HL-60/S4 treated with retinoic acid at 250 ng/mL for 4 days and 3 days (cell line): ENCODE results near the gene KMT2E.

Experiments
- in situ Hi-C: fragments of 300-500 bp; cut with MboI; formaldehyde crosslinking; loops from 2 replicates; pipeline ENCODE4 v1.7.0; 2022; ENCODE audit warnings: low sequenced_read_pairs

The KMT2E gene

DNA sequence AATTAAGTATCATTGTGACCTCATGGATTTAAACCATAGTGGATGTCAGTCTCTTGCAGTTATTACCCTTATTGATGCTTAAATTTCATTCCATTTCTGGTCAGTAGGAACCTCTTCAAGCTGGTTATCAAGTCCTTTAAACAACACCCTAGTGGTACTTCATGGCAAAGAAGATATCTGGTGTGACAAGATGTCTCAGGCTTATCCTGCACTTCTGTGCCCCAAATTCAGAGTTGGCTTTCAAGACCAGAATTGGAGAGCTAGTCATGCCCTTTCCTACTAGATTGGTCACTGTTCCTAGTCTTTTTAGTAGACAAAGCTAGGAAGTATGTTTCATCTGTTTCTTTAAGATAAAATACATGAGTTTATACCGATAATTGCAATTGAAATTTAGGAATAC, 54.9 kb downstream of the KMT2E start:
- in situ Hi-C loops, result no loop called here

DNA sequence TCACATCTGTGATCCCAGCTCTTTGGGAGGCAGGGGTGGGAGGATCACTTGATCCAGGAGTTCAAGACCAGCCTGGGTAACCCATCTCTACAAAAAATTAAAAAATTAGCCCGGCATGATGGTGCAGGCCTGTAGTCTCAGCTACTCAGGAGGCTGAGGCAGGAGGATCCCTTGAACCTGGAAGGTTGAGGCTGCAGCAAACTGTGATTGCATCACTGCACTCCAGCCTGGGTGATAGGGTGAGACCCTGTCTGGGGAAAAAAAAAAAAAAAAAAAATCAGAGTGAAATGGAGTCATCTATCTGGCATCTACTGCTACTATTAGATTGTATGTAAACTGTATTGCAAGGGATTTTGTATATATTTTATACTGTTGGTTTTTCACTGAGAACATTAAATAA, 59.1 kb downstream of the KMT2E start:
- in situ Hi-C loops, result no loop called here

DNA sequence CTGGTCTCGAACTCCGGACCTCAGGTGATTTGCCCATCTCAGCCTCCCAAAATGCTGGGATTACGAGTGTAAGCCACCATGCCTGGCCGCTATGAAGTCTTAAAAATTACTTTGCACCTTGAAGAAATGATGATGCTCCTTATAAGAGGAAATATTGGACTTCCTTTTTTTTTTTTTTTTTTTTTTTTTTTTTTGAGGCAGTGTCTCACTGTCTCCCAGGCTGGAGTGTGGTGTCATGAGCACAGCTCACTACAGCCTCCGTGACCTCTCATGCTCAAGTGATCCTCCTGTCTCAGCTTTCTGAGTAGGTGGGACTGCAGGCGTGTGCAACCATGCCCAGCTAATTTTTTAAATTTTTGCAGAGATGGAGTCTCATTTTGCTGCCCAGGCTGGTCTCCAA, 65.3 kb downstream of the KMT2E start:
- in situ Hi-C loops, result no loop called here

DNA sequence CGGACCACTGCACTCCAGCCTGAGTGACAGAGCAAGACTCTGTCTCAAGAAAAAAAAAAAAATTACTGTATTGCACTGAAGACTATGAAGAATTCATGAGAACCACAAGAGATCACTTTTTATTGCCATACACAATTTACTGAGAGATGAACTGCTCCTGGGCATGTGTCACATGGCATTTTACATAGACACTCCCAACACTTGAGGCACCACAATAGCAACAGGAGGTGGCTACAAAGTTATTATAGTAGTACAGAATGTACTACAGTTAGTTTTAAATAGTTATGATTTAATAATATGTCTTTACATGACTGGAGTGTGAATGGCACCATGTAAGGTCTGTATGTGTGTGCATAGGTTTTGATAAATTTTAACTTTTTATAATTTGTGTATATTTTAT, 70.6 kb downstream of the KMT2E start:
- in situ Hi-C loops, result no loop called here

DNA sequence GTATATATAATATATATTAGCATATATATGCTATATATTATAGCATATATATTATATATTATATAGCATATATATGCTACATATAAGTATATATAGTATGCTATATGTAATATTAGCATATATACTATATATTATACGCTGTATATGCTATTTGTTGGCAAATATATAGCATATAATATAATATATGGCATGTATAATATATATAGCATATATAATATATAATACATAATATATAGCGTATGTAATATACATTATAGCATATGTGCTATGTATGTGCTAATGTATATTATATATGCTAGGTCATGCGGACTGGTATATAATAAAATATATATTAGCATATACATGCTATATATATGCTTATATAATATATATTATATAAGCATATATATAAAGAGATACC, 72.8 kb downstream of the KMT2E start:
- in situ Hi-C loops, result no loop called here

DNA sequence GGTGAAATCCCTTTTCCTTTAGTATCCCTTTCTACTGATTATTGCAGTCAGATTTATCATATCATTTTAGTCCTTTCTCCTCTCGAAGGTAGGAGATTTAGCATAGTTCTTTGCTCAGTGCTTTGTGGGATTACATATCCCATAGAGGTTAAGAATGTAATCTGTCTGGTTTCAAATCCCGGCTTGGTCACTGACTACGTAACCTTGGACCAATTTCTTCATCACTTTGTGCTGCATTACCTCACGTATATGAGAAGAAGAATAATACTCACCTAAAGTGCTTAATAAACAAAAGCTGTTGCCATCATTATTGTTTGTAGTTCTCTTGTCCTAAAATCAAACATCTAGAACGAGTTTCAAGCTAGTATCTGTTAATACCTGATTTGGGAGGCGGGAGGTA, 74.0 kb downstream of the KMT2E start:
- in situ Hi-C loops, result no loop called here

DNA sequence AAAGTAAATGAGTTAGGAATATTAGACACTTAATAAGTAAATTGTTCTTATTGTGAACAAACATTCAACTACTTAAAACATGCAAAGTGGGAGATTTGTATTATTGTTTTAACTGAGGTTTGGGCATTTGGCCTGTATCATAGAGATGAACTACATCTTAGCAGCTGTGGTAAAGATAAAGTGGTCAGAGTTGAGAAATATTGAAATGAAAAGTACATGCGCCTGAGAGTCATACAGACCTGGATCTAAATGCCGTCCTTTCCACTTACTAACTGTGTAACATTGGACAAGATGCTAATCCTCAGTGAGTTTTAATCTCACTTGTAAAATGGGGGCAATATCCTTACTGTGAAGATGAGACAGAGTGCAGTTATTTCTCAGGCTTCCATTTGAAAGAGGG, 74.5 kb downstream of the KMT2E start:
- in situ Hi-C loops, result no loop called here

DNA sequence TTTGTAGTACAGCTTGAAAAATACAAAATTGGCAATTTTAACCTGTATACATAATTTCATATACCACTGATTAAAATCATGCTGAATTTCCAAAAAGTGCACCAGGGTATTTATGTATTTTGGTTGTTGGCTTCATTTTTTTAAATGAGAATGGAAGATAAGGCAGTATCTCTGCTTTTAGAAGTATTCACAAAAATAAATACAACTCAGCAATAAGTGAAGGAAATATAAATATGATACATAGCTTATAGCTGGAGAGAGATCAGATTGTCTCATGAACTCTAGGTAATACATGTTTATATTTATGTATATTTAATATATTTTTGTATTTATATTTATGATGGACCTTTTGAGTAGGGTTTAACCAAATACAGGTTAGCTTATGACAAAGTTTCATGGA, 81.0 kb downstream of the KMT2E start:
- in situ Hi-C loops, result no loop called here

DNA sequence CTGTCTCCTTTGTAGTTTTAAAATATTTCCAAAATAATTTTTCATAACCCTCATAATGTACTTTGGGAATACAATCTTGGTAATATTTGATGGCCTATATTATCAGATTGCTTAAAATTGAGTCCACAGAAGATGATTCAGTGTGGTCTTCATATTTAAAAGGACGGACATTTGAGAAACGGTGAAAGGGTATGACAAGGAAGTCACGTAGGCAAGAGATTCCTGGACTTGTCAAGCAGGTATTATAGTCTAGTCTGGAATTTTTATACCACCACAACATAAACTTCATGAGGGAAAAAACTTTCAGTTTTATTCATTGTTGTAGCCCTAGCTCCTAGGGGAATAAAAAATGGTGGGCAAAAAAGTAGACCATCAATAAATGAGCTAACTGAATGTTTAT, 82.3 kb downstream of the KMT2E start:
- in situ Hi-C loops, result no loop called here

DNA sequence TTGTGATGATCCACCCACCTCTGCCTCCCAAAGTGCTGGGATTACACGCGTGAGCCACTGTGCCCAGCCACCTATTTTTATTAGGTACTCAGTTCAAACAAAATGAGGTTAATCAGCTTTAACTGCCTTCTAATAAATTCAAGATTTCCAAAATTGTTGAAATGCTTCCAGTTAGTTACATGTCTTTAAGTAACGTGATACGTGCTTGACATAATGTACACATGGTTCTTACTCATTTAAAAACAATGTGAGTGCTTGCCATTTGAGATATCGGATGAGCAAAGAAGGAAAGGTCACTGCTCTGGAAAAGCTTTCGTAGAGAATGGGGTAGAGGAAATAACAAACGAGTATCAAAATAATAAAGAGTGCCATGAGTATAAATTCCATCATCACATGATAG, 83.6 kb downstream of the KMT2E start:
- in situ Hi-C loops, result no loop called here

DNA sequence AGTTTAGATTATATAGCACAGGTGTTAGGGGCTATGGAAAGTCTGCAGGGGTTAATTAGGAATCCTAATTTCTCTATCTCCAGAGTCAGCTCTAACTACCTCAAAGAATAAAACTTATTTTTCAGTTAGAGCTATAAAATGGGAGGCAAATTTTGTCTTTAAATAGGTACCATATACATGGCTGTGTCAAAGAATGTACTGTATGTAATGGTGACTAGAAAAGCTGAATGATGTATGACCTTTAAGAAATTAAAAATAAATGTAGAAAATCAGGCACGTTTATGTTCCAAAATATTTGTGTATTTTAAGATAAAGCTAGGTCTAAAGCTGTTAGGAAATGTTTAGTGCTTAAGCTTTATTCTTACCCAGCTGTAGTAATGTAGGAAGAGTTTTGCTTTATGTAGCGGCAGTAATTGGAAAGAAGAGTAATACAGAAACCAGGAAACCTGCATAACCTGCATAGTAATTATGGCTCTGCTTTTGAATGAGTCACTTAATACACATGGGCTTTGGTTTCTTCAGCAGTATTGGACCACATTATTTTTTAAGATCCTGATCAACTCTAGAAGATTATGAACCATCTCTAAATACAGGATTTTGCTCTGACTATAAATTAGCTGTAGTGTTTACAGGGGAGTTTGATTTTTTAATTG, 85.0 kb downstream of the KMT2E start:
- in situ Hi-C loops, result no loop called here

DNA sequence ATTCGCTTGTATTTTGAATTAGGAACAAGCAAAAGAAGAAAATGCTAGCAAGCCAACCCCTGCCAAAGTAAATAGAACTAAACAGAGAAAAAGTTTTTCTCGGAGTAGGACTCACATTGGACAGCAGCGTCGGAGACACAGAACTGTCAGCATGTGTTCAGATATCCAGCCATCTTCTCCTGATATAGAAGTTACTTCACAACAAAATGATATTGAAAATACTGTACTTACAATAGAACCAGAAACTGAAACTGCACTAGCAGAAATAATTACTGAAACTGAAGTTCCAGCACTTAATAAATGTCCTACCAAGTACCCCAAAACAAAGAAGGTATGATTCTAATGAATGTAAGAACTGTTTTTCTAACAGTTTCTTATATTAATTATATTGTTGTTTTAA, 87.9 kb downstream of the KMT2E start:
- in situ Hi-C loops, result no loop called here

DNA sequence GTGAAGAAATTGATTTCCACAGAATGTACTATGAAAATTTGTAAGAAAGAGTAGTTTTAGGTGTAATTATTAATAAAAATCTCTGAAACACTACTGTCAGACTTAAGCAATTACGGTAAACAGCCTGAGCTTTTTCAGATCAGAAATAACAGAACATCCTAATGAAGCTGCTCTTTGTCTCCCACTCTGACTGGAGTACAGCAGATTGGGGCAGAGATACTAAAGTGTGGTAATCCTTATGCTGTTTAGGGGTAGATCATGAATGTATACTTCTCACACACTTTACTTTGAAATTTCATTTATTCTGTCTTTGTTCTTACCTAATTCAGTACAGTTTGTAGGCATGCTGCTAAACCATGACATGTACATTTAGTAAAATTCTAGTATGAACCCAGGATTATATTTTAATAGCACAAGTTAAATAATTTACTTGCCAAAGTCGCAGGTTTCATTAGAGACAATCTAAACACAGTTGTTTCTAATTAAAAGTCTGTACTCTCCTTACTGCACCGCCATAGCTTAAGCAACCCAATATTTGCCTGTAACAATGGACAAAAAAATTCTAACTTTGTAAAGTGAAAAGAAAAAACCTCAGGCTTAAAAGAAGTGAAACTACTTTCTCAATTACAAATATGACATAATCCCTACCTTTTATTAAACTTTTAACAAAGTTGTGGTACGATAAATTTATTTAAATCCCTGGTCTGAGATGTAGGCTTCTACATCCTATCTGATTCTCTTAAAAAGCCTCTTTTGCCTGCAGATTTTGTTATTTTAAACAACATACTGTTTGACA, 88.8 kb downstream of the KMT2E start:
- in situ Hi-C loops, result no loop called here

DNA sequence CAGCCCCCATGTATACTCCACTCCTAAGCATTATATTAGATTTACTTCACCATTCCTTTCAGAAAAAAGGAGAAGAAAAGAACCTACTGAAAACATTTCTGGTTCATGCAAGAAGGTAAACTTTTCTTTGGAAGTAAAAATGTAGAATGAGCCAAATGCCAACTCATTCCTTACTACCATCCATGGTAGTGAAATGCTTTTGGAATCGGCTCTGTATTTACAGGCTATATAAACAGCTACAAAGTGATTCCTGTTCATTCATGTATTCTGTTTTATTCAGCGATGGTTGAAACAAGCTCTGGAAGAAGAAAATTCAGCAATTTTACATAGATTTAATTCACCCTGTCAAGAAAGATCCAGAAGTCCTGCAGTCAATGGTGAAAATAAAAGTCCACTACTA, 91.6 kb downstream of the KMT2E start:
- in situ Hi-C loops, result no loop called here

DNA sequence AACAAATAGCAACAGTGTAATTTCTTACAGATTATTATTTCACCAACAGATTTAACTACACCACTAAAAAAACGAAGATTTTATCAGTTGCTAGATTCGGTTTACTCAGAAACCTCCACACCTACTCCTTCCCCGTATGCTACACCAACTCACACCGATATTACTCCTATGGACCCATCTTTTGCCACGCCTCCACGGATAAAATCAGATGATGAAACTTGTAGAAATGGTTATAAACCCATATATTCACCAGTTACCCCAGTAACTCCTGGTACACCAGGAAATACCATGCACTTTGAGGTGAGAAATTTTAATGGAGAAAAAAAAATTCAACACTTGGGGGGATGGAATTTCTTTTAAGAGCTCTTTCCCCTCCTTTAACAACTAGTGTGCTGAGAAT, 92.5 kb downstream of the KMT2E start:
- in situ Hi-C loops, result no loop called here

DNA sequence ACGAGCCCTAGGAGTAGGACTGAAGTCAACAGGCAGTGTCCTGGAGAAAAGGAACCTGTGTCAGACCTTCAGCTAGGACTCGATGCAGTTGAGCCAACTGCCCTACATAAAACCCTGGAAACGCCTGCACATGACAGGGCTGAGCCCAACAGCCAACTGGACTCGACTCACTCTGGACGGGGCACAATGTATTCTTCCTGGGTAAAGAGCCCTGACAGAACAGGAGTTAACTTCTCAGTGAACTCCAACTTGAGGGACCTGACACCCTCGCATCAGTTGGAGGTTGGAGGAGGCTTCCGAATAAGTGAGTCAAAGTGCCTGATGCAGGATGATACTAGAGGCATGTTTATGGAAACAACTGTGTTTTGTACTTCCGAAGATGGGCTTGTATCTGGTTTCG, 93.5 kb downstream of the KMT2E start:
- in situ Hi-C loops, result no loop called here

DNA sequence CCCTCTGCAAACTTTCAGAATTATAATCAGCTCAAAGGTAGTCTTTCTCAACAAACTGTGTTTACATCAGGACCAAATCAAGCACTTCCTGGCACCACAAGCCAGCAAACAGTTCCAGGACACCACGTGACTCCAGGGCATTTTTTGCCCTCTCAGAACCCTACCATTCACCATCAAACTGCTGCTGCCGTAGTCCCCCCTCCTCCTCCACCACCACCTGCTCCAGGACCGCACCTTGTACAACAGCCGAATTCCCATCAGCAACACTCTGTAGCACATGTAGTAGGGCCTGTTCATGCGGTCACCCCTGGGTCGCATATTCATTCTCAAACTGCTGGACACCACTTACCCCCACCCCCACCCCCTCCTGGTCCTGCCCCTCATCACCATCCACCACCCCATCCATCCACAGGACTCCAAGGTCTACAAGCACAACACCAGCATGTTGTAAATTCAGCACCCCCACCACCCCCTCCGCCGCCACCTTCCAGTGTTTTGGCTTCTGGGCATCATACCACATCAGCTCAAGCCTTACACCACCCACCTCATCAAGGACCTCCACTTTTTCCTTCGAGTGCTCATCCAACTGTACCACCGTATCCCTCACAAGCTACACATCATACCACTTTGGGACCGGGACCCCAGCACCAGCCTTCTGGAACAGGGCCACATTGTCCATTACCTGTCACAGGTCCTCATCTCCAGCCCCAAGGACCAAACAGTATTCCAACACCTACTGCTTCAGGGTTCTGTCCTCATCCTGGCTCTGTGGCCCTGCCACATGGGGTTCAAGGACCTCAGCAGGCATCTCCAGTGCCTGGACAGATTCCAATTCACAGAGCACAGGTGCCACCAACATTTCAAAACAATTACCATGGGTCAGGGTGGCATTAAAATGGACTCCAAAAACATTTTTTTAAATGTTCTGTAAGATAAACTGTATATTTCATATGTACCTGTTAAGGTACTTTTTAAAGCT, 98.7 kb downstream of the KMT2E start:
- in situ Hi-C loops, result no loop called here

DNA sequence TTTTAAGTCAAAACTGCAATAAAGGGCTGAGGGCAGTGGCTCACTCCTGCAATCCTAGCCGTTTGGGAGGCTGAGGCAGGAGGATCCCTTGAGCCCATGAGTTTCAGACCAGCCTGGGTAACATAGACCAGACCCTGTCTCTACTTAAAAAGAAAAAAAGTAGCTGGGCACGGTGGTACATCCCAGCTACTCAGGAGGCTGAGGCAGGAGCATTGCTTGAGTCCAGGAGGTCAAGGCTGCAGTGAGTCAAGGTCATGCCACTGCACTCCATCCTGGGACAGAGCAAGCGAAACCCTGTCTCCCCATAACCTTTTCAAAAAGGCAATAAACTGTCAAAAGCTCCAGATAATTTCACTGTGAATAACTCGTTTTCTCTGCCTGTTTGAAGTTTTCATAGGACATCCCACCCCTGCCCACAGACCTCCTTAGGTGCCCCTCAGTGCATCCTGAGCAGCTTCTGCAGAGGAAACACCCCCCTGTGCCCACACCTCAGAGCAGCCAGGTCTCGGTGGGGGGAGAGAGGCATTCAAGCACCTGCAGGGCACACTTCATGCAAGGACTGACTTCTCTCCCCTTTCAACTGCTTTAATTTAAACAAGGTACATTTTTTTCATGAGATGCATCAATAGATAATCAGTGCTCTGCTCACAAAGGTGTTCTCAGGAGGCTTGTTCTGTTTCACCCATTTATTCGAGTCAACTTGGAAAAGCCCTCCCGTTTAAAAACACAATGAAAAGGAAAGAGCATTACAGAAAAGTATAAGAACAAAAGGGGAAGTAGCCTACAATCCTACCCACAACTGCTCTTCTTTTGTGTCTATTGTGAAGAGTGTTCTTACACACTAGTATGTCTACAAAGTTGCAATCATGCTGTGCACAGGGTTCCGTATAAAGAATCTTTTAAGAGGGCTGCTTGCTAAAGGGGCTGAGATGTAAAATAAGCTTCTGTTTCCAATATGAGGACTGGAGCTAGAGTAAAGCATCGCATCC, 104.9 kb downstream of the KMT2E start:
- in situ Hi-C loops, result no loop called here

DNA sequence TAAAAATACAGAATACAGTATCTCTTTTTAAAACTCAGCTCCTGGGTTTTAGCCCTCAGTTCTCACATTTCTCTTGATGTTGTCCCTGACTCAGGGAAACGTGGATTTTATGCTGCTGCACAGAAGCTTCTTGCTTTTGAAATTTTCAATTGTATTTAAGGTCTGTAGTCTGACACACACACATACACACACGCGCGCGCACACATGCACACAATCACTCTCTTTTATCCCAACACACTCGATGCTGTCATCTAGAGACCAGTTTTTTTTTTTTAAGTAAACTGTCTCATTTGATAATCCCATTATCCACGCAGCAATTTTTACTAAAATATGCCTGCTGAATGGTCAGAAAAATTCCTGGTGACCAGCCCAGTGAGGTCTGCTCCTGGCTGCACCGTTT, 108.6 kb downstream of the KMT2E start:
- in situ Hi-C loops, result no loop called here

DNA sequence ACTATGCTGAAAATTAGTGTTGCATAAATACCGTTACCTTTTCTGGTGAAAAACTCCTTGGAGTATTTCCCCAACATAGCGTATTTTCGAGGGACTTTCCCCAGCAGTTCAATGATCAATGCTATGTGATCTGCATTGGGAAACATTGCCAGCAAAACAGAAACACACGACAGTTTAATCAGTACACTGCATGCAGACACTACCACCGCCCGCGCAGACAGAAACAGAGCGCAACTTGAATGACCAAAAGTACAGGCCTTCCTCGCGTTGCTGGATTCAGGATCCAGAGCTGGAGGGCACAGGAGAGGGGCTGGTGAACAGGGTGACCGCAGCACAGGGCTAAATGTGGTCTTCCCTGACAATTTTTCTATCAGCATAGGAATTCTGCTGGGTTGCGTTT, 111.7 kb downstream of the KMT2E start:
- in situ Hi-C loops, result loop anchor here (25.0 kb wide), 1 partner anchor 362 kb away; no protein-coding TSS in a partner anchor
